T-helper 2 cell treated with Interferon-gamma antibody and Interleukin-4, amounts not matched to agents 100 ng/mL and 5 ng/mL, for 36 hours (primary cell): ENCODE data around the gene PPARA. TPM values are rescaled to one million over a fixed set of nuclear protein-coding genes. Genes with fewer than 3 reads are reported as not detected.
"Not testable (repeated sequence)": the region's sequence is repeated elsewhere in the genome, so short reads cannot be mapped to it uniquely, and the experiment has no call there.

Source experiments
- intact Hi-C: fragments of 100-400 bp; cut with micrococcal nuclease; formaldehyde crosslinking; loops from one replicate; pipeline ENCODE4 v1.15.1; 2023
- total RNA-seq: library from RNA; stranded (reverse); gene quantifications from 2 replicates; pipeline ENCODE4 v1.2.3, GENCODE V29; 2022

The PPARA gene
- total RNA-seq, 1 donor from 2014 or later: 9.1 TPM

GRCh38 chr22:46125816-46126765 lies 24.2 kb upstream of the PPARA start:
- intact Hi-C loops: no loop called here

DNA sequence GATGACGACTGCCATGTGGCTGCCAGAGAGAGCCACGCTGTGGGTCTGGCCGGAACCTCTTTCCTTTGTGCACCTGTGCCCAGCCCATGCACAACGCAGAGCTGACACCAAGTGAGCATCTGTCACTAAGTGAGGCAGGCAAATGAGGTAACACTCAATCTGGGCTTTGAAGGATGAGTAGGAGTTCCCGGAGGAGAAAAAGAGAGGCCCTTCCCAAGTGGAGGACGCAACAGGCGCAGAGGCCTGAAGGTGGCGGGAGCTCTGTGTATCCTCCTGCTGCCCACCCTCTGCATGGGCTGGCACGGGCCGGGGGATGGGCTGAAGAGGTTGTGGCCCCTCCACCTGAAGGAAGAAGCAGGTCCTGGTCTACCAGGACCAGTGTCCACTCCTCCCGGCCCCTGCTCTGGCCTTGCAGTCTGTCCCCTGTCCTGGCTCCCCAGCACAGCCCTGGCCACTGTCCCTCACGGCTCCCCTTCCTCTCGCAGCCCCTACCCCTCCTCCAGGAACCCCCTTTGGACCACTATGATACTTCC lies 23.4 kb upstream of the PPARA start:
- intact Hi-C loops: no loop called here

- intact Hi-C loops: no loop called here
Observed at GRCh38 chr22:46127556-46127955, 22.8 kb upstream of the PPARA start.

- intact Hi-C loops: no loop called here
Observed at GRCh38 chr22:46128606-46129005, 21.7 kb upstream of the PPARA start.

DNA sequence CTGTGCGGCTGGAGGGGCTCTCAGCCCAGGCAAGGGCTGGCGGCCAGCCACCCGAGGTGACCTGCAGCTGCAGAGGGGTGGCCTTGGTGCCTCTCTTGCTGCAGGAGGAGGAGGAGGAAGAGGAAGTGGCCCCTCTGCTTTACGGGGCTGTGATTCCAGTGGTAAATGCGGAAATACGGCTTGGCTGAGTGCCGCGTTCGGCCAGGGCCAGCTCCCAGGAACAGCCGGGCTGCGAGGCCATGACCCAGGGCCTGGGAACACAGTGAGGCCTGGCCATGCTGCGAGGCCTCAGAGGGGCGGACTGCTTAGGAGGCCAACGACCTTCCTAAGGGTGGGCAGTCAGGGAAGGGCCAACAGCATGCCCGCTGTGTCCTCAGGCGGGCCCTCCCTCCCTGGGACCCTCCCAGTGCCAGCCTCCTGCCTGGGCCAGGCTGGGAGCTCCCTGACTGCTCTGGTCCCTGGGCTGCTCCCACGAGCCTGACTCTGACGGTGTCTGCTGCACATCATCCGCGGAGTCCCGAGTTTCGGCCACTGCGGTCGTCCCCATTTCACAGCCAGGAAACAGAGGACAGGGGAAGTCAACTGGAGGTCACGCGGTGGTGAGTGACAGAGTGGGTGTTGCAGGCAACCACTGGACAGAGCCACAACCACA lies 20.8 kb upstream of the PPARA start:
- intact Hi-C loops: no loop called here

GRCh38 chr22:46131151-46131587 lies 19.2 kb upstream of the PPARA start:
- intact Hi-C loops: no loop called here

DNA sequence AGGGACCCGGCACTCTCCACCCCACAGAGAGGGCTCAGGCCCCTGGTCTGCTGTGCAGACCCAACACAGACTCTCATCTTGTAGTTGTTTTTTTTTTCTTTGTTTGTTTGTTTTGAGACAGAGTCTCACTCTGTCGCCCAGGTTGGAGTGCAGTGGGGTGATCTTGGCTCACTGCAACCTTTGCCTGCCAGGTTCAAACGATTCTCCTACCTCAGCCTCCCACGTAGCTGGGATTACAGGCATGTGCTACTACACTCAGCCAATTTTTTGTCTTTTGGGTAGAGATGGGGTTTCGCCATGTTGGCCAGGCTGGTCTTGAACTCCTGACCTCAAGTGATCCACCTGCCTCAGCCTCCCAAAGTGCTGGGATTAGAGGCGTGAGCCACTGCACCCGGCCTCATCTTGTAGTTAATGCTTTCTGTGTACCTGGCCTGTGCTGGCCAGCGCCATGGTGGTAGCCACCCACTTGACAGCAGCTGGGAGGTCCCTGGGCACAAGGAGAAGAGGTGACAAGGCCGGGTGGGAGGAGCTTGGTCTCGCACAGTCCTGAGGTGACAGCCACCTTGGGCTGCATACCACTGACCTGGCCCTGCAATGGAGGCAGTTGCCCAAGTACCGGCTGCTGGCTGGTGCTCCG lies 18.0 kb upstream of the PPARA start:
- intact Hi-C loops: not testable (repeated sequence)

DNA sequence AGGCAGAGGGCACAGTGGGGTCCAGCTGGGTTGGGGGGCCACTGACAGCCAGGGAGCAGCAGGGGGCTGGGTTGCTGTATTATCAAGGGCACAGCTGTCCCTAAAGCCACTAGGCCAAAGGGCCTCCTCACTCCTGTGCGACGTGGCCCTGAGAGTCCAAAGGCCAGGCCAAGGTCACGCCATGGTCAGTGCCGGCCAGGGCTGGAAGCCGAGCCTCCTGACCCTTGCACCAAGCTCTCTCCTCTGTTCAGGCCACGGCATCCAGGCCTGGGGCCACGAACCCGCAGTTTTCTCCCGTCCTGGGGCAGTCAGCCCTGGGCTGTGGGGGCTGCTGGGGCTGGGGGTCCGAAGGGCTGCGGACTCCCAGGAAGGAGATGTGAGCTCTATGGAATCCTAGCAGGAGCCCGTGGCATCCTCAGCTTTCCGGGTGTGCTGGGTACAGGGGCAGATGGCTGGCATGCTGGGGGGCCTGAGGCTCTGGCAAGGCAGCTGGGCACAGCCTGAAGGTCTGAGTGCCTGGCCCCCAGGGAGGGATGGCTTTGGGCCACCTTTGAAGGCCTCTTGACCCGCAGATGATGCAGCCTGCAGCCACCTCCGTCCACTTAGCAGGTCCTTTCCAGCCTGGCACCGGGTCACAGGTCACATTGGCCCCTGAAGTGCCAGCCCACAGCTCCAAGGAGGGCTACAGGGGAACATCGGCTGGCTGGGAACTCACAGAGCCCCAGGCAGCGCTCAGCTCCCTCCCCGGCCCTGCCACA lies 17.3 kb upstream of the PPARA start:
- intact Hi-C loops: no loop called here

GRCh38 chr22:46133588-46133855 lies 16.8 kb upstream of the PPARA start:
- intact Hi-C loops: no loop called here

DNA sequence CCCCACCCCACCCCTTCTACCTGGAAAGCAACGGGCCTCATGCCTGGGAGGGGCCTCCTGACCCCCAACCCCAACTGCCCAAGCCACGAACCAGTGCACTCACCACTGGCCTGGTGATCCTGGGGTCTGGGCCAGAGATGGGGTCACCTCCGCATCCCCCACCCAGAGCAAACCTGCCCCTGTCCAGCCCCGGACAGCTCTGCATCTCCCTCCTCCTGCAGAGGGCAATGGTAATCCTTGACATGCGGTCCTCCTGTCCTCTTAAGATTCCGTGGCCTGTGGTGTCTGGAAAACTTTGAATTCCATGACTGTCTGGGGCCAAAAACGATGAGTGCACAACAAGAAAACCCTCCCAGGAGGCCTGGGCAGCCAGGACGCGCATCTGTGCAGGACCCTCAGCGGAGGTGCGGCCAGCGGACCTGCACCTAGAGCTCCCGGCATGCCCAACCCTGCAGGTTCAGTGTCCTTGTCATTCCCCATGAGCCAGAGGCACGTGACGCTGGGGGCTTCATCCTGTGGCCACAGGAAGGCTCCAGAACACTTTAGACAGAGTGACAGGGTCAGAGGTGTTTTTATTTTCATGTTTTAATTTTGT lies 16.1 kb upstream of the PPARA start:
- intact Hi-C loops: no loop called here

GRCh38 chr22:46135611-46136485 lies 14.5 kb upstream of the PPARA start:
- intact Hi-C loops: no loop called here

GRCh38 chr22:46136486-46137217 lies 13.7 kb upstream of the PPARA start:
- intact Hi-C loops: no loop called here

GRCh38 chr22:46137218-46137766 lies 13.0 kb upstream of the PPARA start:
- intact Hi-C loops: no loop called here

DNA sequence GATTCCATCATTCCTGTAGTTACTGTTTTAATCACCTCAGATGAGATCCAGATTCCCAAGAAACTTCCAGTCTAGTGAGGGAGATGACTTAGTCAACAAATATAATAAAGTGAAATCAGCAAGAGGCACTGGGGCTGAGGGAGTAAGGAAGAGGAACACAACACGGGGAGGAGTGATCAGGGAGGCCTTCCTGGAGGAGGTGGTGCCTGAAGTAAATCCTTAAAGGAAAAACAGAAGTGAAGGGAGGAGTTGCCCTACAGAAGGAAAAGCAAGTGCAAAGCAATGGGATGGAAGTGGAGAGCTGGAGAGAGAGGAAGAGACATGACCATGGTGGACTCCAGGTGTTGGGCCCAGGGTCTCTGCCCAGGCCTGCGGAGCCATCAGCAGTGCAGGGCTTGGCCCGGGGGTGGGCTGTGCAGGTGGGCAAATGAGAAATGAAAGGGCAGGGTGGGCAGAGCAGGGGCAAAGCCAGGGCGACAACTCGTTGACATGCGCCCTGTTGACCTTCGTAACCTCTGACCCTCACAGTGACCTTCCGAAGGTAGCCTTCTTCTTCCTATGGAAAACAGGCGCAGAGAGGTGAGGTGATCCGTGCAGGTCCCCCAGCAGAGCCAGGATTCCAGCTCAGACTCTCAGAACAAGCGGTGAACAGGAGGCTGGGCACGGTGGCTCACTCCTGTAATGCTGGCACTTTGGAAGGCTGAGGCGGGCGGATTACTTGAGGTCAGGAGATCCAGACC lies 12.1 kb upstream of the PPARA start:
- intact Hi-C loops: no loop called here

DNA sequence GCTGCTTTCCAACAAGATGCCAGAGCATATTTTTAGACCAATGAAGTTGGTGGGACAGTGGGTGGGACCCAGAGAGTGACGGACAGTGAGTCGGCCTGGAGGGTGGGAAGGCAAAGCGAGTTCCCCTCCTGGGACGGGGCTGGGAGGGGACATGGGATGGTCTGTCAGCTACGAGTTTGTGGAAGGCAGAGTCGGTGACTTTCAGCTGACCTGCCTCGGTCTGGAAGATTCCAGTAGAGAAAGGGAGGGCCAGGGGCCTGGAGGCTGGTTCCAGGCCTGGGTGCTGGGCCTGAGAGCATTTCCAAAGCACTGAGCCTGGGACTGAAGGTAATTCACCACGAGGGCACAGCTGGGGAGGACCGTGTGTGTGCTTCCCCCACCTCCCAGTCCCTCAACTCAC lies 10.9 kb upstream of the PPARA start:
- intact Hi-C loops: not testable (repeated sequence)

DNA sequence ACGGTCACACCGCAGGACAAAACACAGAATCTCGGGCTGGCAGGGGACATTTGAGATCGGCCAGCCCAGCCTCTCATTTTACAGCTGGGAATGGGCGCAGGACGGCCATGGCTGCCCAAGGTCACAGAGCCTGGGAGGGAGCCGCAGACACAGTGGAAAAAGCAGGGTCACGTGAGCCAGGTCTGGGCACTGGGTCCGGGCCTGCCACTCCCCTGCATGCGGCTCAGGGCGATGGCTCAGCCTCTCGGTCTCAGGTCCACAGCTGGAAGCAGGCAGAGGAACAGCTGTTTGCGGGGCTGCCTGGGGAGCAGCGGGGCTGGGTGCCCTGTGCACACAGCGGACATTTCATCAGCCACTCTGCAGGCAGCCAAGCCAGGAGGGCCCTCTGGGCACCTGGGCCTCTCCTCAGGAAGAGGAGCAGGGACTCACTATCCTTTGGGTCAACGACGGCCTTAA lies 10.4 kb upstream of the PPARA start:
- intact Hi-C loops: no loop called here

GRCh38 chr22:46140989-46141928 lies 9.1 kb upstream of the PPARA start:
- intact Hi-C loops: no loop called here
